ENCODE measurements around the gene AQP3.

- TF ChIP-seq CTCF (conservative IDR thresholded peaks at IDR 0.05 in 1 of 2, IDR thresholded peaks at IDR 0.05 in 1 of 2; ENCODE audit: extremely low read depth in 1 of 2, insufficient read depth in 1 of 2, low read depth in 1 of 2, low read length in 2 of 2) (no peak), EZH2 (IDR thresholded peaks at IDR 0.05; ENCODE audit: borderline replicate concordance, low read length) (no peak)
Observed at GRCh38 chr9:33439731-33440130, 7.7 kb downstream of the AQP3 start.

Measured in mammary epithelial cell (primary cell).